Measurements from ENCODE around the gene ASCC2. TPM values are rescaled to one million over a fixed set of nuclear protein-coding genes. Genes with fewer than 3 reads are reported as not detected.

ASCC2 gene
- total and polyA plus RNA-seq, 2 donors (not counting 3 experiments of a cell fraction or from before 2014, with no cell fraction given): 43.6 to 60.7 TPM

DNA sequence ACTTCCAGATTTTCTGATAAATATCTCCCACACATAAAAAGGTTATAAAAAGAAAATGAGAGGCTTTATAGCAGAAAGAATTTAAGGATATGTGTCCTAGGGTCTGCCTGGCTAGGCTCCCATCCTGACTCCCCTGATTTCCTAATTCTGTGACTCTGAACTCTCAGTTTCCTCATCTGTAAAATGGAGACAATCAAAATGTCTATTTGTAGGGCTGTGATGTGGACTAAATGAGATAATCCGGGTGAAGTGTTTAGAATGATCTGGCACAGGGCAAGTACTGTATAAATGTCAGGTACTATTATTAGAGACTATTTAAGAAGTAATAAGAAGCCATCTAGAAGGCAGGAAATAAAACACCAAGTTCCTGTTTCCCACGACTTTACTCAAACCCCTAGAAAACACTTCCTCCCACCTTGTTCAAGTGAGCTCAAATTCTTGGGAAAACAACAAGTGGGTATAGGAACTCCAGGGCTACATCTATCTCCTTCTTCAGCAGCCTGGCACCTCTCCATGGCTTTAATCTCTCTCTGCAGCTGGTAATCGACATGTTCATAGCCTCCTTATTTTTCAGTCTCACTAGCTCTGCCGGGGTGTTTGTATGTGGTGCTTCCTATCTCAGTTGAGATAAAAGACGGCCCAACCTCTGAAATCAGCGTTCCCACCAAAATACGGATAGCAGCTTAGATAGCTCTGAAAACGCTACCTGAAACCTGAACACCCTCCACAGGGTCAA lies 6.7 kb downstream of the ASCC2 start:
- DNase-seq (ENCODE audit: low read depth, low spot score) (no peak), FAIRE-seq (no peak)
- H3K9me3 ChIP-seq (replicated peaks; ENCODE audit: control insufficient read depth, insufficient read depth, low read length): no peaks in the 10 kb centered on the region
- peaks cover 4% of the 10 kb centered on the region for H3K4me1 ChIP-seq (ENCODE audit: control insufficient read depth, extremely low read depth, insufficient read depth, low read length)
- no peaks in the 10 kb centered on the region for H4K20me1 ChIP-seq (replicated peaks; ENCODE audit: control insufficient read depth, extremely low read depth, insufficient read depth, low read length)
- no peak for TF ChIP-seq POLR2AphosphoS5 (IDR thresholded peaks at IDR 0.05; ENCODE audit: insufficient read depth, low read depth, low read length)
- no peak for TF ChIP-seq EZH2 (IDR thresholded peaks at IDR 0.05; ENCODE audit: borderline replicate concordance, low read depth, low read length, severe bottlenecking)
- no peak for TF ChIP-seq MYC (IDR thresholded peaks at IDR 0.05; ENCODE audit: low read depth, low read length)
- no peak for TF ChIP-seq FOS (IDR thresholded peaks at IDR 0.05; ENCODE audit: borderline replicate concordance, insufficient read depth, low read length)
- TF ChIP-seq GATA2 (IDR thresholded peaks at IDR 0.05; ENCODE audit: insufficient read depth, insufficient read length, low read depth, low read length): no peak
- TF ChIP-seq POLR2A (IDR thresholded peaks at IDR 0.05; ENCODE audit: low read depth, low read length): no peak
- TF ChIP-seq, protein P1, sequence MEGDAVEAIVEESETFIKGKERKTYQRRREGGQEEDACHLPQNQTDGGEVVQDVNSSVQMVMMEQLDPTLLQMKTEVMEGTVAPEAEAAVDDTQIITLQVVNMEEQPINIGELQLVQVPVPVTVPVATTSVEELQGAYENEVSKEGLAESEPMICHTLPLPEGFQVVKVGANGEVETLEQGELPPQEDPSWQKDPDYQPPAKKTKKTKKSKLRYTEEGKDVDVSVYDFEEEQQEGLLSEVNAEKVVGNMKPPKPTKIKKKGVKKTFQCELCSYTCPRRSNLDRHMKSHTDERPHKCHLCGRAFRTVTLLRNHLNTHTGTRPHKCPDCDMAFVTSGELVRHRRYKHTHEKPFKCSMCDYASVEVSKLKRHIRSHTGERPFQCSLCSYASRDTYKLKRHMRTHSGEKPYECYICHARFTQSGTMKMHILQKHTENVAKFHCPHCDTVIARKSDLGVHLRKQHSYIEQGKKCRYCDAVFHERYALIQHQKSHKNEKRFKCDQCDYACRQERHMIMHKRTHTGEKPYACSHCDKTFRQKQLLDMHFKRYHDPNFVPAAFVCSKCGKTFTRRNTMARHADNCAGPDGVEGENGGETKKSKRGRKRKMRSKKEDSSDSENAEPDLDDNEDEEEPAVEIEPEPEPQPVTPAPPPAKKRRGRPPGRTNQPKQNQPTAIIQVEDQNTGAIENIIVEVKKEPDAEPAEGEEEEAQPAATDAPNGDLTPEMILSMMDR (IDR thresholded peaks at IDR 0.05; ENCODE audit: extremely low read depth in 1 of 2, insufficient read depth in 1 of 2, low read depth in 1 of 2, low read length in 2 of 2): no peak
- TF ChIP-seq MAX (IDR thresholded peaks at IDR 0.05; ENCODE audit: insufficient read depth, insufficient read length): no peak
- TF ChIP-seq JUN (IDR thresholded peaks at IDR 0.05; ENCODE audit: borderline replicate concordance, insufficient read depth, insufficient read length, low read depth): no peak
- dilution Hi-C loops (cut with MboI; ENCODE audit: extremely low pct_ligation_motif_present, low sequenced_read_pairs): no loop called here
- H3K36me3 ChIP-seq (ENCODE audit: control insufficient read depth in 2 of 2, extremely low read depth in 1 of 2, insufficient read depth in 2 of 2, low read length in 2 of 2): peaks cover 2 to 8% of the 10 kb centered on the region in 2 experiments
- intact Hi-C loops (cut with micrococcal nuclease): no loop called here
- H3K4me2 ChIP-seq (ENCODE audit: insufficient read depth, low read length): no peak overlapping the region
- peaks cover 4% of the 10 kb centered on the region for H3K79me2 ChIP-seq (ENCODE audit: control insufficient read depth, insufficient read depth, low read length)
- POLR2A ChIA-PET: no interaction called here
- CTCF ChIA-PET: interaction anchor here (1.0 kb wide), 1 partner anchor 174 kb away, joined by 3 read pairs; no protein-coding TSS in a partner anchor
- H3K9ac ChIP-seq (replicated peaks; ENCODE audit: extremely low read depth, insufficient read depth, low read length): no peak overlapping the region
- no peak overlapping the region for H2AFZ ChIP-seq (ENCODE audit: low read depth, low read length)
- H3K27ac ChIP-seq (ENCODE audit: insufficient read depth, low read depth, low read length): no peak overlapping the region
- BruUV-seq (replicated peaks): no TSS peak
- H3K9me1 ChIP-seq (replicated peaks; ENCODE audit: control insufficient read depth, extremely low read depth, insufficient read depth, low read length): no peaks in the 10 kb centered on the region
- no peaks in the 10 kb centered on the region for H3K27me3 ChIP-seq (ENCODE audit: control insufficient read depth in 2 of 2, insufficient read depth in 2 of 2, low read length in 2 of 2)
- no peak overlapping the region for H3K4me3 ChIP-seq (replicated peaks in 1 of 3; ENCODE audit: insufficient read depth in 1 of 3, low read depth in 1 of 3, low read length in 3 of 3)

Measured in endothelial cell of umbilical vein (primary cell).